Measurements from ENCODE around the gene ZCCHC24.

Gene ZCCHC24

DNA sequence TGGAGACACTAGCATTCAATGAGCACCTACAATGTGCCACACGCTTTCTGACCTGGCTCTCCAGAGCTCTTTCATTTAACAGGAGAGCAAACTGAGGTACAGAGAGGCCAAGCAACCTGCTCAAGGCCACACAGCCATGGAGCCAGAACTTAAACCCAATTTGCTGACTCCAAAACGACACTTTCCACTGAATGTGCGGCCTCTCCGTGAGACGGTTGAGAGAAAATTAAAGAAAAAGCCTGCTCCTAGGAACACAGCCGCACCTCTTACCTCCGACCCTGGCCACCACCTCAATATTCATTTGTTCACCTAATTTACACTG is 42.8 kb downstream of the ZCCHC24 start:
- H3K9me3 Mint-ChIP-seq: no peaks in the 10 kb centered on the region
- peaks cover 96% of the 10 kb centered on the region for H3K4me1 Mint-ChIP-seq (ENCODE audit: low read depth)
- intact Hi-C loops (cut with micrococcal nuclease): no loop called here
- peaks cover 32% of the 10 kb centered on the region for H3K27me3 Mint-ChIP-seq
- peak overlapping the region; percentile 26 for H3K27ac Mint-ChIP-seq
- no peak overlapping the region for H3K4me3 Mint-ChIP-seq
- H3K36me3 Mint-ChIP-seq (ENCODE audit: low read depth): peaks cover 25% of the 10 kb centered on the region

DNA sequence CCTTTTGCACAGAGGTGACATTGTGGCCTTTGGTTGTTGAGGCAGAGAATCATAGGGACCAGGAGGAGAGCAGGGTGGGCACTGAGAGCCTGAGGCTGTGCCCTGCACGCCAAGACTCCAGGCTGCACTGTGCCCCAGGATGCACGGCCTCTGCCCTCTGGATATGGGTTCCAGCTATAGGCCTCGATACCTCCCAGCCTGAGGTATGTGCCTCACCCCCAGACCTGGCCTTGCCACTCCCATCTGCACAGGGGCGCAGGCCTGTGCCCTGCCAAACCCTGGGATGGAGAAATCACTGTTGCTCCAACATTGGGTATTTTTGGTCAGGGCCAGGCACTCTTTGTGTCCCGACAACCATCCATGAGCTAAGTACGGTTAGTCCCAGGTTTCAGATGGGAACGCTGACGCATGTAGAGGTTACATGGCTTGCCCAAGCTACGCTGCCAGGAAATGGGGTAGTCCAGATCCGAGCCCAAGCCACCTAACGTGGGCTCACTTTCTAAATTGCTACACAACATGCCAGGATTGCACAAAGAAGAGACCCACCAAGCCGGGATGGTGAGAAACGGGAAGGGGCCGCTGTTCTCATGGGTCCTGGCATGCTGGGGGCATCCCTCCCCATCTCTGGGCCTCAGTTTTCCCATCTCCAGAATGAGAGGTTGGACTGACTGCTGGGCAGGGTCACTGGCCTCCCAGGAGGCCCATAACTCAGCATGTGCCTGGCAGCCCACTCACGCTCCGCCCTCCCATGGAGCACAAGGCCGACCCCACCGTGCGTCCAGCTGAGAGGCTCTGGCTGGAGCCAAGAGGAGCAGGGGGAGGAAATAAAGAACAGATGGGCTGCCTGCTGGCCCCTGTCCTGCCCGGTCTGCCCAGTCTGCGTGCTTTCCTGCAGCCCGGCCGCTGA is 44.2 kb downstream of the ZCCHC24 start:
- Mint-ChIP-seq H3K9me3 (no peaks in the 10 kb centered on the region), H3K4me1 (ENCODE audit: low read depth) (peaks cover 93% of the 10 kb centered on the region), H3K4me3 (no peak overlapping the region), H3K27me3 (peaks cover 23% of the 10 kb centered on the region), H3K36me3 (ENCODE audit: low read depth) (peaks cover 21% of the 10 kb centered on the region), H3K27ac (no peak overlapping the region)
- intact Hi-C loops (cut with micrococcal nuclease): no loop called here

DNA sequence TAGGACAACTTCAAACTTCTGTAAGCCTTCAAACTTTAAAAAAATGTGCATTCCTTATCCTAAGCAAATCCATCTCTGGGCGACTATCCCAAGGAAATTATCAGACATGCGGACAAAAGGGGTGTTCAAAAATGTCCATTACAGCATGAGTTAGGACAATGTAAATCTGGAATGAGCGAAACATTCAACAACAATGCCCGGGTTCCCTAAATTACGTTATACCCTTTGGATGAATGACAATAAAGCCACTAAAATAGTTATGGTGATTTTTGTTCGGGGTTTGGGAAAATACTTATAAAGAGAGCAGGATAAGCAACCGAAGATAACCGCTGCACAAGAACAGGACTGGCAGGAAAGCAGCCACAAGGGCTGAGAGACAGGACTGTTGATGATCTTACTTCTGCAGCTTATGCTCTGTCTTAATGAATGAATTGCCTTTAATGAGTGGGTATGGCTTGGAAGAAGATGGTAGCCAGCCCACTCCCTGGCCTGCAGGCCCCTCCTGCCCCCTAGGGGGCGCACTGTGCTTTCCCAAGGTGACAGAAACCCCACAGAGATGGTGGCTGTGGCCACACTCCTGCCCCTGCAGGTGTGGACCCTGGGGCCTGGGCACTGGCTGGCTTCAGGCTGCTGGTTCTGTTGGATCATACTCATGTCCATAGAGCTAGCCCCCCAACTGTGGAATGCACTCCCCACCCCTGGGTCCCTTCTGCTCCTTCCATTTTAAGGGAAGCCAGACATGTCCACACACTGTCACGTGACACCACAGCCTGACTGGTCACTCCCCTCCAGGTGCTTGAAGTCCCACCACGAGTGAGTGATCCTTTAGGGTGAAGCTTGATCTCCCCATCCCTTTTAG is 45.0 kb downstream of the ZCCHC24 start:
- H3K4me3 Mint-ChIP-seq: no peak overlapping the region
- H3K27me3 Mint-ChIP-seq: peaks cover 21% of the 10 kb centered on the region
- H3K36me3 Mint-ChIP-seq (ENCODE audit: low read depth): peaks cover 12% of the 10 kb centered on the region
- intact Hi-C loops (cut with micrococcal nuclease): no loop called here
- H3K4me1 Mint-ChIP-seq (ENCODE audit: low read depth): peaks cover 91% of the 10 kb centered on the region
- H3K27ac Mint-ChIP-seq: peak overlapping the region; percentile 92
- no peaks in the 10 kb centered on the region for H3K9me3 Mint-ChIP-seq

DNA sequence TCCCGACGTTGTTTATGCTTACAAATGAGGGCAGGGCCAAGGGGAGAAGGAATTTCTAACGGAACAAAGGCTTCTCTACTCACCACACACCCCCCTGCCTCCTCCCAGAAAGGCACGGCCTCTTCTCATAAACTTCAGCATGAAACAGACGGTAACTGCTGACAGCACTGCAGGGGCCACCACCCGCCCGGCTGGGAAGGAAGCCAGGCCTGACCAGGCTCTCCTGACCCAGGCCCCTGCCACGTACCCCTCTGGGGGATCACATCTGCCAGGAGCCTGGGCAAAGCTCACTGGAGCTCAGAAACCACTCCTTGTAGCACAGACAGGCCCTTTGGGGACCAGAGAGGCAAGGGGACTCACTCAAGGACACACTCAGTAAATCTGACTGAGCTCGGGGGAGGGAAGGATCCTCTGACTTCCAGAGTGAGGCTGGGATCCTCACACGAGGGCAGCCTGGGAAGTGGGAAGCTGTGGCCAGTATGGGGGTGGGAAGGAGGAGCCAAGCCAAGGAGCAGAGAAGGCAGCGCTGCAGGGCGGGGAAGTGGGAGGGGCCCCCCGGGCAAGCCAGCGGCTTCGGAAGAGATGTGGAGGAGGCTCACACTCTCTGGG is 46.1 kb downstream of the ZCCHC24 start:
- H3K9me3 Mint-ChIP-seq: no peaks in the 10 kb centered on the region
- intact Hi-C loops (cut with micrococcal nuclease): no loop called here
- H3K4me1 Mint-ChIP-seq (ENCODE audit: low read depth): peaks cover 81% of the 10 kb centered on the region
- H3K27me3 Mint-ChIP-seq: peaks cover 16% of the 10 kb centered on the region
- peak overlapping the region; percentile 60 for H3K4me3 Mint-ChIP-seq
- peaks cover 13% of the 10 kb centered on the region for H3K36me3 Mint-ChIP-seq (ENCODE audit: low read depth)
- peak overlapping the region; percentile 92 for H3K27ac Mint-ChIP-seq

DNA sequence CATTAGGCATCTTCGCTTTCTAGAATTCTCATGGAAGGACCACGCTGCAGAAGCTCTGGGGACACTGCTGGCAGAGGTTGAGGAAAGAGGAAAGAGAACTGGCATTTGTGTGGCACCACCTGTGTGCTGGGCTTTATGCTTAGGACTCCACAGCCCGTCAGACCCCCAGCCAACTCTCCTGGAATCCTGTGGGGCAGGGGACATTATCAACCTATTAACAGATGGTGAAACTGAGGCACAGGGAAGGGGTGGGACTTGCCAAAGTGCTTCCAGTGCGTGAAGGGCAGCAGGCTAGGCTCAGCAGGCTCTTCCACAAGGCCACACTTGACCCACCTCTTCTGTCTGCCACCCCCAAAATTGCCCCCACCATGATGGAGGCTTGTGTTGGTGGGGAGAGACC is 46.8 kb downstream of the ZCCHC24 start:
- Mint-ChIP-seq H3K4me1 (ENCODE audit: low read depth) (peaks cover 74% of the 10 kb centered on the region), H3K27me3 (peaks cover 13% of the 10 kb centered on the region), H3K4me3 (no peak overlapping the region), H3K36me3 (ENCODE audit: low read depth) (peaks cover 20% of the 10 kb centered on the region), H3K9me3 (no peaks in the 10 kb centered on the region), H3K27ac (peak overlapping the region; percentile 92)
- intact Hi-C loops (cut with micrococcal nuclease): no loop called here

DNA sequence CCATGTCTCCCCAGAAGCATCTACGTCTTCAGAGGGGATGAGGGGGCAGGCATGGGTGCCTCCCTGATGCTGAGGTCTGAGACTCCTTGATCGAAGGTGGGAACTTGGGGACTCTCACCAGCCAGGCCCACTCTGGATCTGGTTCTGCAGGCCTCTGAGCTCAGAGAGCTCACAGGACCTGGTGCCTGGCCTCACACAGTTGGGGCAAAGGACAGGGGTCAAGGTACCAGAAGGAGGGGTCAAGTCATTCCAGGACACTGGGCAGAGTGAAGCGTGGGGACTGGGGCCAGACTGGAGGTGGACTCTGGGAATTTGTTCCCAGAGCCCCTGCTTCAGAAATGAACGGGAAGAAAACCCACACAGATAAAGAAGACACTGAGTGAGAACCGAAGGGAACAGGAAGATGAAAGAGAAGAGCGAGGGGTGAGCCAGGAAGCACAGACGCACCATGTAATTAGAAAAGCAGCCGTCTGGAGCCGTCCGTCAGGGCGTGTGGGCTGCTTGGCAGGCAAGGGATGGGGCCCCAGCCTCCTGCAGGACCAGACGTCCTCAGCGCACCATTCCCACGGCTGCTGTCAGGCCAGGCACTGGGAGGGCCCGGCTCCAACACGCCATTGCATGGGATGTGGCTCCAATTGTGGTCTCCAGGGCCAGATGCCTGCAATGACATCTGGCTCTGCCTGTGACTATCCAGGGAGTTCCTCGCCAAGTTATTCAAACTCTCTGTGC is 47.7 kb downstream of the ZCCHC24 start:
- peak overlapping the region; percentile 21 for H3K27ac Mint-ChIP-seq
- peaks cover 72% of the 10 kb centered on the region for H3K4me1 Mint-ChIP-seq (ENCODE audit: low read depth)

DNA sequence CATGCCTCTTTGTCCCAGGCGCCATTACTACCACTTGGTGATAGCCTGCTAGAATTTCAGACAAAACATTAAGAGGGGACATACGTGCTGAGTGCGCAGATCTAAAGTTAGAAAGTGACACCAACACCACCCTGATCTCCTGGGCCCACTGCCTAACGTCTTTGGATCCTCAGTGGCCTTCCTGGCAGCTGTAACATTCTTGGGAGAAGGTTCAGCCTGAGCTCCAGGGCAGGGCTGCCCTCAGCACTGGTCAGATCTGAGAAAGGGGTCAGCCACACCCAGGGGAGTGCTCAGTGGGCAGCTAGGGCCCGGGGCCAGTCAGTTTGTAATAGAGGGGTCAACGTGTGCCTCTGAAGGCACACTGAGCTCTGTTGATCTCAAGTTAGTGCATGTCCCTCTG is 48.4 kb downstream of the ZCCHC24 start:
- intact Hi-C loops (cut with micrococcal nuclease): no loop called here
- Mint-ChIP-seq H3K9me3 (no peaks in the 10 kb centered on the region), H3K36me3 (ENCODE audit: low read depth) (peaks cover 32% of the 10 kb centered on the region), H3K27me3 (peaks cover 5% of the 10 kb centered on the region), H3K4me1 (ENCODE audit: low read depth) (peaks cover 75% of the 10 kb centered on the region), H3K4me3 (no peak overlapping the region), H3K27ac (peak overlapping the region; percentile 21)

More for the DNA sequence above, 47.7 kb downstream of the ZCCHC24 start:
- H3K9me3 Mint-ChIP-seq: no peaks in the 10 kb centered on the region
- peaks cover 6% of the 10 kb centered on the region for H3K27me3 Mint-ChIP-seq
- no peak overlapping the region for H3K4me3 Mint-ChIP-seq
- peaks cover 26% of the 10 kb centered on the region for H3K36me3 Mint-ChIP-seq (ENCODE audit: low read depth)
- intact Hi-C loops (cut with micrococcal nuclease): no loop called here

DNA sequence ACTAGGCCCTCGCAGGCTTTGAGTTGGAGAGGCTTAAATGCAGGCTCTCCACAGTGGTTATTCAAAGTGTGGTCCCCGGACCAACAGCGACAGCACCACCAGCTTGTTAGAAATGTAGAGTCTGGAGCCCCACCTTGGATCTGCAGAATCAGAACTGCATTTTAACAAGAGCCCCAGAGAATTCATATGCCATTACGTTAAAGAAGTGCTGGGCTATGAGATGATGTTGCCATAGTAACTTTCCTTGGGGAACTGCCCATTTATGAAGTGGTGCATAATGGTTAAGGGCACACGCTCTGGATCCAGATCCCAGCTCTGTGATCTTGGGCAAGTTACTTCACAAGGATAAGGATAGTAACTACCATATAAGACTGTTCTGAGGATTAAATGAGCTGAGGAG is 48.9 kb downstream of the ZCCHC24 start:
- H3K9me3 Mint-ChIP-seq: no peaks in the 10 kb centered on the region
- intact Hi-C loops (cut with micrococcal nuclease): no loop called here
- peaks cover 2% of the 10 kb centered on the region for H3K27me3 Mint-ChIP-seq
- H3K4me3 Mint-ChIP-seq: no peak overlapping the region
- H3K4me1 Mint-ChIP-seq (ENCODE audit: low read depth): peaks cover 75% of the 10 kb centered on the region
- H3K27ac Mint-ChIP-seq: no peak overlapping the region
- peaks cover 37% of the 10 kb centered on the region for H3K36me3 Mint-ChIP-seq (ENCODE audit: low read depth)

DNA sequence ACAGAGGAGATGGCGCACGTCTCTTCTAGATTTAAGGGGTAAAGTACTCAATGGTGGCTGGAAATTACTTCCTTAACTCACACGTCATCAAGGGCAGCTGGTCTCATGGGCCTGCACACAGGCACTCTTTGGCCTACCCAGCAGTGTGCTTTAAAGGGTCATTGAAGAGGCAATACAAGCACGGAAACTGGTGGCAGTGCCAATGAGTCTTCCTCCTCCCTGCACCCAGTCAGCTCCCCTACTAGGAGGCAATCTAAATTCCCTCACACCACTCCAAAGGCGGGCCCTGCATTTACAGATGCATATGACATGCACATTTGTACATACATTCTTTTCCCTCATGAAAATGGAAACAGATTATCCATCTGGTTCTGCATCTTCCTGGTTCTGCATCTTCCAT is 50.8 kb downstream of the ZCCHC24 start:
- H3K4me1 Mint-ChIP-seq (ENCODE audit: low read depth): peaks cover 69% of the 10 kb centered on the region
- no peak overlapping the region for H3K27ac Mint-ChIP-seq
- H3K4me3 Mint-ChIP-seq: no peak overlapping the region
- peaks cover 46% of the 10 kb centered on the region for H3K36me3 Mint-ChIP-seq (ENCODE audit: low read depth)
- H3K27me3 Mint-ChIP-seq: peaks cover 1% of the 10 kb centered on the region
- no peaks in the 10 kb centered on the region for H3K9me3 Mint-ChIP-seq
- intact Hi-C loops (cut with micrococcal nuclease): no loop called here

DNA sequence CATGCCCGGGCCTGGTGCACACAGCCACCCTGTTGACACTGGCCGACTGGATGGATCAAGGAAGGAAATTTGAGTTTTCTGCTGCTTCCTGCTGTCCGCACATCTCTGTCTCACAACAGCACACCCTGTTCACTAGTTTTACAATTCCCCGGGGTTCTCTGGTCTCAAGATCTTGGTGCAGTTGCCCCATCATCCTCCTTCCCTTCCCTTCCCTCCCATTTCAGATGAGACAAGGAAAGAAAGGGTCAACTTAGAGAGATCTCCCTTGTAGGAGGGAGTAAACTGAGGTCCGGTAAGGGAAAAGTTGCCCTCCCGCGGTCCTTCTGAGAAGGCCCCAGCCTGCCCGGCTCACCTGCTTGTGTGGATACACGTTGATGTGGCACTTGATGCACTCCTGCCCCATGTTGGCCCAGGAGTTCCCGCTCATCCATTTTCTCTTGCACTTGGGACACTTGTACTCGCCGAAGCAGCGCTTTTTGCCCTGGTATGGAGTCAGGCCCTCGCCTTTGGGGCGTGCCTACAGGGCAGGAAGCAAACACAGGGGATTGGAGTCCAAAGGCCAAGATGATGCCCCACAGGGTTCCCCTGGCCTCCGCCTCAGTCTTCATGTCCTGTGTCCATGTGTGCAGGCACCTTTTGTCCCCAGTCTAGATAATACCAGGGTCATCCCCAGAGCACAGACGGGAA is 51.4 kb downstream of the ZCCHC24 start:
- peaks cover 46% of the 10 kb centered on the region for H3K36me3 Mint-ChIP-seq (ENCODE audit: low read depth)
- intact Hi-C loops (cut with micrococcal nuclease): no loop called here
- peaks cover 63% of the 10 kb centered on the region for H3K4me1 Mint-ChIP-seq (ENCODE audit: low read depth)
- no peaks in the 10 kb centered on the region for H3K9me3 Mint-ChIP-seq
- H3K27ac Mint-ChIP-seq: no peak overlapping the region
- peaks cover 1% of the 10 kb centered on the region for H3K27me3 Mint-ChIP-seq
- no peak overlapping the region for H3K4me3 Mint-ChIP-seq

DNA sequence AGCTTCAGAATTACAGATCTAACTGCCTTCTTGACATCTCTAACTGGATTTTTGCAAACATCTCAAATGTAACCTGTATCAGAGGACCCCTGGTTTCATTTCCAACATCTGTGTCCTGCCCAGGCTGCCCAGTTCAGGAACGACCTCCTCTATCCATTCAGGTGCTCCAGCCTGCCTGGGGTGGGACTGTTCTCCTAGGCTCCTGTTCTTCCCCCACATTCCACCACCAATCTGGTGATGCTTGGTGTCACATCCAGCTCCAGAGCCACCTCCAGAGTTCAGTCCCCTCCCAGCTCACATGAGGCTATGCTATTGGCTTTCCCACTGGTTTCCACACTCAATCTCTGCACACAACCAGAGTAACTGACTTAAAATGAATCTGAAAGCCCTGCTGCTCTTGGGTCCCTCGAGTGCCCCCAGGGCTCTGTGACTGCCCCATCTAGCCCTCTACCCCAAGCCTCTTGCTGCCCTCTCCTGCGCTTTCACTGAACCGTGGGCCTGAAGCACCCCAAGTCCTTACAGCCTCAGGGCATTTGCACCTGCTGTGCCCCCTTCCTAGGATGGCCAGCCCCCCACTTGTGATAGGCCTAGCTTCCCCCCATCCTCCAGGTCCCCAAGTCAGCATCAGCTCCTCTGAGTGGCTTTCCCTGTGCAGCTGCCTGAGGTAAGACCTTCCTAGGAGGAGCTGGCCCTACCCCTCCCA is 52.1 kb downstream of the ZCCHC24 start:
- Mint-ChIP-seq H3K4me1 (ENCODE audit: low read depth) (peaks cover 56% of the 10 kb centered on the region), H3K27me3 (peaks cover 1% of the 10 kb centered on the region), H3K9me3 (no peaks in the 10 kb centered on the region), H3K4me3 (no peak overlapping the region), H3K36me3 (ENCODE audit: low read depth) (peaks cover 51% of the 10 kb centered on the region), H3K27ac (peak overlapping the region; percentile 38)
- intact Hi-C loops (cut with micrococcal nuclease): no loop called here

DNA sequence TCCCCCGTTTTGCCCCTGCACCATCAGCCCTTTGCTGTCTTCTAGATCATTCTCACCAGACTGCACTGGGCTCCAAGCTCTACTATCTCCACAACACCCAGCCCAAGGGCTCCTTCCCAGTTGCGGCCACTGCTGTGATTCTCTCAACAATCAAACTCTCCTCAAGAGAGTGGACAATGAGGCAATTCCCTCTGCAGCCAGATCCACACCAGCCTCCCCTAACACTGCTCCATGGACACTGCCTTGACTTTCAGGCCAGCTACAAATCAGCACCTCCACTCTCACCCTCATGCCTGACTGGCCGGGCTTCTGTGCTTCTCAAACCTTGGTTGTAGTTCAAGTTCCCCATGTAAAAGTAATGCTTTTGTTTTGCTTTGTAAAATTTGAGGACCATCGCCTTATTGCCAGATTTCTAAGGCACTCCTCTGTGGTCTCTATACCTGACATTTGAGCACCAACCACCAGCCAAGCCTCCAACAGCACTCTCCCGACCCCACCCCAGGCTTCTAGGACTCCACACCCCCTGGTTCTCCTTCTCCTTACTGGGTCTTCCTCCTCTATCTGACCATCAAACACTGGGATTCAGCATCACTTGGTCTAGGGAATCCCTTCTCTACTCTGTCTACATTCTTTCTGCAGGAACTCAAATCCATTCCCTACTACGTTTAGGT is 52.8 kb downstream of the ZCCHC24 start:
- Mint-ChIP-seq H3K36me3 (ENCODE audit: low read depth) (peaks cover 50% of the 10 kb centered on the region), H3K27me3 (peaks cover under 1% of the 10 kb centered on the region), H3K4me1 (ENCODE audit: low read depth) (peaks cover 50% of the 10 kb centered on the region), H3K27ac (peak overlapping the region; percentile 38), H3K9me3 (no peaks in the 10 kb centered on the region), H3K4me3 (no peak overlapping the region)
- intact Hi-C loops (cut with micrococcal nuclease): no loop called here

Data from dendritic cell treated with granulocyte-macrophage colony-stimulating factor and Interleukin-4, amounts not matched to agents 40 ng/mL and 50 ng/mL, for 4 days (primary cell).